ENCODE data around the gene DEGS1. TPM values are rescaled to one million over a fixed set of nuclear protein-coding genes. Genes with fewer than 3 reads are reported as not detected.
A peak's percentile ranks its signal among the peaks of the same experiment; 100 is the strongest.
"Not testable (repeated sequence)": the region's sequence is repeated elsewhere in the genome, so short reads cannot be mapped to it uniquely, and the experiment has no call there.

The DEGS1 gene
- total RNA-seq, 1 donor from 2014 or later, result 55.5 TPM

- ATAC-seq (ENCODE audit: low read depth) (no peak), DNase-seq (no peak)
- intact Hi-C loops (cut with micrococcal nuclease), result no loop called here
- H3K27me3 Mint-ChIP-seq, result no peaks in the 10 kb centered on the region
- peaks cover 7% of the 10 kb centered on the region for H3K36me3 Mint-ChIP-seq (ENCODE audit: low read depth)
- peaks cover 30% of the 10 kb centered on the region for H3K4me1 Mint-ChIP-seq
- CTCF ChIA-PET, result no interaction called here
- H3K9me3 Mint-ChIP-seq, result no peaks in the 10 kb centered on the region
- POLR2A ChIA-PET, result interaction anchor here (0.6 to 1.2 kb wide), 2 partner anchors 17 to 41 kb away, joined by 4 to 13 read pairs; partner anchors contain the start of gene DEGS1
- no peak overlapping the region for H3K4me3 Mint-ChIP-seq
- no peak overlapping the region for H3K27ac Mint-ChIP-seq
- TF ChIP-seq CTCF (IDR thresholded peaks at IDR 0.05), result no peak
Observed at GRCh38 chr1:224199679-224200078, 16.6 kb downstream of the DEGS1 start.

DNA sequence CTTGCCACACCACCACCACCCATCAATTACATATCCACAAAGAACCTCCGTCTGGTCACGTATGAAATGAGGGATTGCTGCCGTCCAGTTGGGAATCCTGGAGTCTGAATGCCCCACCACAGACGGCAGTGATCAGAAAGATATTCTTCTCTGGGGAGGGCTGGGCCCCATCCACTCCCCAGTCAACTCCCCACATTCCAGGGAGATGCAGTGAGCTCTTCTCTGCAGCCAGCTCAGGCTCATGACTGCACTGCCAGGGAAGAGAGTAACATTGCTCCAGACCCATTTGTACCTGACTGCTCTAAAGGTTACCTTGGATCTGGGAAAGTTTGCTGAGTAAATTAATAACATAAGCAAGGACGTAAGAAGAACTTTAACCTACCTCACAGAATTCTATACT lies 18.3 kb downstream of the DEGS1 start:
- peaks cover 37% of the 10 kb centered on the region for H3K4me1 Mint-ChIP-seq
- POLR2A ChIA-PET, result interaction anchor here (3.8 kb wide), 1 partner anchor 18 kb away, joined by 44 read pairs; the partner anchor contains the start of gene DEGS1
- TF ChIP-seq CTCF (IDR thresholded peaks at IDR 0.05), result no peak
- no peaks in the 10 kb centered on the region for H3K36me3 Mint-ChIP-seq (ENCODE audit: low read depth)
- no peaks in the 10 kb centered on the region for H3K9me3 Mint-ChIP-seq
- H3K27ac Mint-ChIP-seq, result no peak overlapping the region
- H3K27me3 Mint-ChIP-seq, result no peaks in the 10 kb centered on the region
- CTCF ChIA-PET, result no interaction called here
- intact Hi-C loops (cut with micrococcal nuclease), result no loop called here
- ATAC-seq (ENCODE audit: low read depth), result no peak
- no peak for DNase-seq
- H3K4me3 Mint-ChIP-seq, result no peak overlapping the region

DNA sequence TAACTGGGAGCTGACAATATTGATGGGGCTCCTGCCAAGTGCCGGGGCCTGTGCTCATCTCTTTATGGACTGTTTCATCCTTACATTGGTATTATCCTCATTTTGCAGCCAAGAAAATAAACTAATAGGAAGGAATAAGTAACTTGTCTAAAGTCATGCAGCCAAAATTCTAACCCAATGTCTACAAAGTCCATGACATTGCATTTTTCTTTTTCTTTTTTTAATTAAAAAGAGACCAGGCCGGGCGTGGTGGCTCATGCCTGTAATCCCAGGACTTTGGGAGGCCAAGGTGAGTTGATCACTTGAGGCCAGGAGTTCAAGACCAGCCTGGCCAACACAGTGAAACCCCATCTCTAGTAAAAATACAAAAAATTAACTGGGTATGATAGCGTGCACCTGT lies 18.8 kb downstream of the DEGS1 start:
- intact Hi-C loops (cut with micrococcal nuclease), result no loop called here
- no peak overlapping the region for H3K27ac Mint-ChIP-seq
- ATAC-seq (ENCODE audit: low read depth), result no peak

DNA sequence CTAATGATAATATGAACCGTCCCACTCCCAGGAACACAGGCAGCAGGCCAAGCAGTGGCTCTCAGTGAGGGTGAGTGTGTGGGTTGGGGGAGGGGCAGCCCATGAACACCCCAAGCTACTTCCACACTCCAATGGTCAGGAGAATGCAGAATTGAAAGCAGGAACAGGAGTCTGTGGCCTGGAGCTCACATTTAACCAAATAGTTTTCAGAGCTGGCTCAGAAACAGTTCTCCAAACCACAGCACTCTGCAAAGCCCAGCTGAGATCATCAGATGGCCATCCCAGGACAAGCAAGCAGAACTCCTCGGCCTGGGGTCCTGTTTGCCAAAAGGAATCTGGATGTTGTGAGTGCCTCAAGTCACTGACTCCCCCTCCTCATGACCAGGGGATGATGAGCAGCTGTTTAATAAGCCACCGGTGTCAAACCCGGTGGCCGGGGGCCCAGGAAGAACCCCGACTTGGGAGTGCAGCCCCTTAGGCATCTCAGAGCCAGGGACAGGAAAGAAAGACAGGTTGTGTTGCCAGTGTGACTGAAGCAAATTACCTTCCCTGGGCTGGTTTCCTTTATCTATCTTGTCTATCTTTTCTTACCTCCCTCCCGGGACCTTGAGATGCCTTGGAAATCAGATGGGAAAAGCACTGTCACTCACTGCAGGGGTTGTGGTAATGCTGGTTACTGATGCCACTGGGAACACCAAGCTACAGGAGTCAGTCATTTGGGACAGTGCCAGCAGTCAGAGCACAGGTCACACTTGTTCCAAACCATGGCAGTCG lies 20.4 kb downstream of the DEGS1 start:
- no peak for TF ChIP-seq CTCF (IDR thresholded peaks at IDR 0.05)
- Mint-ChIP-seq H3K27ac (peak overlapping the region; percentile 74), H3K4me1 (peaks cover 34% of the 10 kb centered on the region), H3K9me3 (no peaks in the 10 kb centered on the region), H3K36me3 (ENCODE audit: low read depth) (no peaks in the 10 kb centered on the region), H3K4me3 (peak overlapping the region; percentile 72), H3K27me3 (no peaks in the 10 kb centered on the region)
- peak; percentile 45 for DNase-seq
- ChIA-PET POLR2A (interaction anchor here (0.5 to 3.8 kb wide), 12 partner anchors 9 to 357 kb away, joined by 3 to 44 read pairs (median 4); partner anchors contain the start of genes DEGS1 and NVL), CTCF (interaction anchor here (0.6 kb wide), 1 partner anchor 87 kb away, joined by 3 read pairs; no protein-coding TSS in a partner anchor)
- ATAC-seq (ENCODE audit: low read depth), result peak; percentile 82
- intact Hi-C loops (cut with micrococcal nuclease), result loop anchor here (1.0 to 2.0 kb wide), 3 partner anchors 10 to 20 kb away; partner anchors contain the start of gene DEGS1

More for the DNA sequence above, 18.8 kb downstream of the DEGS1 start:
- Mint-ChIP-seq H3K4me1 (peaks cover 39% of the 10 kb centered on the region), H3K4me3 (no peak overlapping the region), H3K27me3 (no peaks in the 10 kb centered on the region), H3K36me3 (ENCODE audit: low read depth) (no peaks in the 10 kb centered on the region), H3K9me3 (no peaks in the 10 kb centered on the region)
- TF ChIP-seq CTCF (IDR thresholded peaks at IDR 0.05), result no peak
- no peak for DNase-seq
- POLR2A ChIA-PET, result interaction anchor here (3.8 kb wide), 1 partner anchor 19 kb away, joined by 44 read pairs; the partner anchor contains the start of gene DEGS1
- CTCF ChIA-PET, result no interaction called here

- Mint-ChIP-seq H3K4me3 (peak overlapping the region; percentile 68), H3K4me1 (peaks cover 46% of the 10 kb centered on the region), H3K36me3 (ENCODE audit: low read depth) (no peaks in the 10 kb centered on the region), H3K9me3 (no peaks in the 10 kb centered on the region), H3K27me3 (no peaks in the 10 kb centered on the region), H3K27ac (peak overlapping the region; percentile 87)
- no peak for TF ChIP-seq CTCF (IDR thresholded peaks at IDR 0.05)
- intact Hi-C loops (cut with micrococcal nuclease), result loop anchor here (1.0 to 2.0 kb wide), 3 partner anchors 13 to 40 kb away; no protein-coding TSS in a partner anchor
- DNase-seq (no peak), ATAC-seq (ENCODE audit: low read depth) (peak; percentile 60)
- ChIA-PET POLR2A (interaction anchor here (1.0 to 3.8 kb wide), 6 partner anchors 9 to 359 kb away, joined by 4 to 44 read pairs (median 8); partner anchors contain the start of gene DEGS1), CTCF (interaction anchor here (0.6 kb wide), 1 partner anchor 89 kb away, joined by 3 read pairs; no protein-coding TSS in a partner anchor)
Observed at GRCh38 chr1:224205438-224205840, 22.4 kb downstream of the DEGS1 start.

DNA sequence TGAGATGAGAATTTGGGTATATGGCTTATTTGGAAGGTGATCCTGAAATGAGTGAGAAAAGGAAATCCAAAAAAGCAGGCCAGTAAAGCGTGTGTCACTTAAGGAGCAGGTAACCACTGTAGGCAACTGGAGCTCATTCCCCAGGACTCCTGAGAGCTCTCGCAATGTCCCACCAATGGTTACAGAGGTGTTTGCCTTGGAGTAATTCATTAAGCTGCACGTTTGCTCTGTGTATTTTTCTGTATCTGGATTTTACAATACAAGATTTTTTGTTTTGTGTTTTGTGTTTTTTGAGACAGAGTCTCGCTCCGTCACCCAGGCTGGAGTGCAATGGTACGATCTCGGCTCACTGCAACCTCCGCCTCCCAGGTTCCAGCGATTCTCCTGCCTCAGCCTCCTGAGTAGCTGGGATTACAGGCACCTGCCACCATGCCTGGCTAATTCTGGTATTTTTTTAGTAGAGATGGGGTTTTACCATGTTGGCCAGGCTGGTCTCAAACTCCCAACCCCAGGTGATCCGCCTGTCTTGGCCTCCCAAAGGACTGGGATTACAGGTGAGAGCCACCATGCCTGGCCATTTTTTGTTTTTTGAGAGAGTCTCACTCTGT lies 23.0 kb downstream of the DEGS1 start:
- CTCF ChIA-PET; DNase-seq; ATAC-seq (ENCODE audit: low read depth); H3K9me3 Mint-ChIP-seq; H3K27me3 Mint-ChIP-seq; H3K36me3 Mint-ChIP-seq (ENCODE audit: low read depth): not testable (repeated sequence)
- H3K27ac Mint-ChIP-seq, result peak overlapping the region; percentile 87
- peaks cover 46% of the 10 kb centered on the region for H3K4me1 Mint-ChIP-seq
- H3K4me3 Mint-ChIP-seq, result peak overlapping the region; percentile 68
- POLR2A ChIA-PET, result interaction anchor here (1.0 to 2.3 kb wide), 3 partner anchors 8 to 40 kb away, joined by 5 to 10 read pairs (median 7); partner anchors contain the start of gene DEGS1
- intact Hi-C loops (cut with micrococcal nuclease), result loop anchor here (1.0 to 2.0 kb wide), 3 partner anchors 13 to 39 kb away; no protein-coding TSS in a partner anchor
